Thymus (tissue), 11 donors: ENCODE results near the gene MRPL45. TPM values are rescaled to one million over a fixed set of nuclear protein-coding genes. Genes with fewer than 3 reads are reported as not detected.
A peak's percentile ranks its signal among the peaks of the same experiment; 100 is the strongest.
"Not testable (repeated sequence)": the region's sequence is repeated elsewhere in the genome, so short reads cannot be mapped to it uniquely, and the experiment has no call there.

ENCODE experiments used
- DNase-seq, 9 donors: peaks; one replicate each; pipeline ENCODE4 v3.0.0-alpha.2; 2013; ENCODE audit warnings: low spot score in 9 of 9, low read depth in 6 of 9, missing footprints in 1 of 9
- H3K27ac ChIP-seq, 2 donors: one replicate each; pipeline ENCODE4 v1.5.1; 2013; ENCODE audit warnings: control low read depth in 1 of 2, low read depth in 1 of 2, low read length in 1 of 2, mild to moderate bottlenecking in 1 of 2, moderate library complexity in 1 of 2
- H3K27me3 ChIP-seq, 2 donors: one replicate each; pipeline ENCODE4 v1.5.1; 2013; ENCODE audit warnings: low read length in 1 of 2; ENCODE audit not compliant: control insufficient read depth in 2 of 2, insufficient read depth in 1 of 2
- H3K36me3 ChIP-seq, 2 donors: one replicate each; pipeline ENCODE4 v1.5.1; 2013; ENCODE audit warnings: low read length in 1 of 2, mild to moderate bottlenecking in 1 of 2, moderate library complexity in 1 of 2; ENCODE audit not compliant: control insufficient read depth in 2 of 2, insufficient read depth in 2 of 2
- H3K4me1 ChIP-seq, 2 donors: one replicate each; pipeline ENCODE4 v1.5.1; 2013; ENCODE audit warnings: low read length in 2 of 2; ENCODE audit not compliant: control insufficient read depth in 2 of 2, insufficient read depth in 2 of 2
- H3K4me3 ChIP-seq, 2 donors: one replicate each; pipeline ENCODE4 v1.5.1; 2013; ENCODE audit warnings: low read length in 2 of 2, control low read depth in 1 of 2, mild to moderate bottlenecking in 1 of 2
- H3K9me3 ChIP-seq, 2 donors: one replicate each; pipeline ENCODE4 v1.5.1; 2013; ENCODE audit warnings: low read length in 1 of 2, mild to moderate bottlenecking in 1 of 2; ENCODE audit not compliant: control insufficient read depth in 2 of 2, insufficient read depth in 1 of 2
- WGBS: extraction: QIAGEN DNeasy Blood & Tissue Kit; methylation state at CpG from one replicate; pipeline ENCODE4 v1.1.7; 2013; 5-methylcytosine and 5-hydroxymethylcytosine counted together
- polyA plus RNA-seq: library from polyadenylated mRNA; stranded (reverse); fragments of 200-250 nt; gene quantifications from one replicate; pipeline ENCODE4 v1.2.3, GENCODE V29; 2013
- total RNA-seq: library from RNA; stranded (reverse); fragments of 120-200 nt; gene quantifications from one replicate; pipeline ENCODE4 v1.2.4, GENCODE V29; 2013
- donor health status: healthy.

The MRPL45 gene
- total and polyA plus RNA-seq, 2 donors, result 28.4 to 37.3 TPM

- not testable (repeated sequence) for DNase-seq, H3K36me3 ChIP-seq, H3K27me3 ChIP-seq, H3K27ac ChIP-seq, H3K9me3 ChIP-seq, H3K4me3 ChIP-seq, H3K4me1 ChIP-seq
Measured at GRCh38 chr17:38269552-38269951, 27.4 kb upstream of the MRPL45 start.

GRCh38 chr17:38285994-38286393 is 11.0 kb upstream of the MRPL45 start:
- not testable (repeated sequence) for DNase-seq, H3K4me3 ChIP-seq, H3K36me3 ChIP-seq, H3K27ac ChIP-seq, H3K4me1 ChIP-seq, H3K27me3 ChIP-seq, H3K9me3 ChIP-seq

GRCh38 chr17:38286501-38287091 is 10.4 kb upstream of the MRPL45 start:
- H3K27me3 ChIP-seq, H3K4me1 ChIP-seq, H3K9me3 ChIP-seq, H3K36me3 ChIP-seq, H3K27ac ChIP-seq, H3K4me3 ChIP-seq: not testable (repeated sequence)
- peak in 5 of 9 donors; percentile 2 to 29 (median 6) for DNase-seq
- 18% methylated on average over 8 of the region's 11 CpGs for WGBS

GRCh38 chr17:38288217-38288827 is 8.6 kb upstream of the MRPL45 start:
- not testable (repeated sequence) for H3K4me1 ChIP-seq, H3K27ac ChIP-seq, H3K9me3 ChIP-seq, H3K36me3 ChIP-seq, H3K4me3 ChIP-seq, H3K27me3 ChIP-seq
- WGBS, result 83% methylated on average over 11 of the region's 12 CpGs
- DNase-seq, result peak in 1 of 9 donors; percentile 1

GRCh38 chr17:38289760-38290159 is 7.2 kb upstream of the MRPL45 start:
- DNase-seq, H3K27ac ChIP-seq, H3K27me3 ChIP-seq, H3K36me3 ChIP-seq, H3K9me3 ChIP-seq, H3K4me1 ChIP-seq, H3K4me3 ChIP-seq: not testable (repeated sequence)
- WGBS, result 98% methylated on average over 1 of the region's 1 CpG

GRCh38 chr17:38295602-38296365 is 1.2 kb upstream of the MRPL45 start:
- H3K27ac ChIP-seq, DNase-seq, H3K9me3 ChIP-seq, H3K4me1 ChIP-seq, H3K27me3 ChIP-seq, H3K4me3 ChIP-seq, H3K36me3 ChIP-seq: not testable (repeated sequence)
- WGBS, result 90% methylated on average over 21 of the region's 21 CpGs

GRCh38 chr17:38315497-38315896 is 18.5 kb downstream of the MRPL45 start:
- H3K27me3 ChIP-seq, result no peaks in the 10 kb centered on the region
- no peaks in the 10 kb centered on the region for H3K4me1 ChIP-seq
- 65% methylated on average over 3 of the region's 3 CpGs for WGBS
- H3K27ac ChIP-seq, result no peak overlapping the region
- H3K9me3 ChIP-seq, result no peaks in the 10 kb centered on the region
- H3K4me3 ChIP-seq, result no peak overlapping the region
- no peak for DNase-seq
- peaks cover 13 to 15% of the 10 kb centered on the region in 2 donors for H3K36me3 ChIP-seq

- peaks cover 17 to 18% of the 10 kb centered on the region in 2 donors for H3K36me3 ChIP-seq
- WGBS, result 96% methylated on average over 3 of the region's 3 CpGs
Measured at GRCh38 chr17:38317081-38317480, 20.1 kb downstream of the MRPL45 start.

GRCh38 chr17:38320482-38320881 is 23.5 kb downstream of the MRPL45 start:
- Histone ChIP-seq H3K27ac (no peak overlapping the region), H3K36me3 (peaks cover 23 to 31% of the 10 kb centered on the region in 2 donors), H3K4me1 (peaks cover 5 to 10% of the 10 kb centered on the region in 2 donors), H3K4me3 (no peak overlapping the region), H3K27me3 (no peaks in the 10 kb centered on the region), H3K9me3 (no peaks in the 10 kb centered on the region)
- no peak for DNase-seq
- 98% methylated on average over 10 of the region's 10 CpGs for WGBS

More at GRCh38 chr17:38317081-38317480, 20.1 kb downstream of the MRPL45 start:
- DNase-seq, result no peak
- Histone ChIP-seq H3K4me1 (no peaks in the 10 kb centered on the region), H3K9me3 (no peaks in the 10 kb centered on the region), H3K27me3 (no peaks in the 10 kb centered on the region), H3K27ac (no peak overlapping the region), H3K4me3 (no peak overlapping the region)
